Colonic mucosa (tissue), 4 donors: ENCODE data around the gene RALY. TPM values are rescaled to one million over a fixed set of nuclear protein-coding genes. Genes with fewer than 3 reads are reported as not detected.

Experiments
- DNase-seq: peaks from one replicate; pipeline ENCODE4 v3.0.0-alpha.2; 2020
- H3K27ac ChIP-seq: fragments of 200-600 bp; one replicate; pipeline ENCODE4 v1.8.0; 2021
- H3K27me3 ChIP-seq: fragments of 200-600 bp; one replicate; pipeline ENCODE4 v1.8.0; 2021
- H3K36me3 ChIP-seq: fragments of 200-600 bp; one replicate; pipeline ENCODE4 v1.8.0; 2021
- H3K4me1 ChIP-seq: fragments of 200-600 bp; one replicate; pipeline ENCODE4 v1.8.0; 2021; ENCODE audit warnings: mild to moderate bottlenecking
- H3K4me3 ChIP-seq: fragments of 200-600 bp; one replicate; pipeline ENCODE4 v1.8.0; 2021
- H3K9ac ChIP-seq, 2 donors: one replicate each; pipeline ENCODE4 v1.7.0; 2013; ENCODE audit warnings: control low read depth in 2 of 2, low read depth in 2 of 2, low read length in 2 of 2
- H3K9me3 ChIP-seq: fragments of 200-600 bp; one replicate; pipeline ENCODE4 v1.8.0; 2021
- CTCF ChIP-seq: fragments of 200-600 bp; IDR thresholded peaks from one replicate; pipeline ENCODE4 v1.8.0; 2022; ENCODE audit warnings: antibody characterized with exemption, mild to moderate bottlenecking
- intact Hi-C: fragments of 100-400 bp; cut with DNase I; formaldehyde crosslinking; loops from one replicate; pipeline ENCODE4 v1.14.1; 2022
- total RNA-seq, 2 donors: library from RNA; stranded (reverse); fragmentation: NEBNext Ultra II Directional in 1 of 2; extraction: Animal tissue kit (Norgen Biotek cat#: 25700) in 1 of 2; gene quantifications; one replicate each; pipeline ENCODE4 v1.2.1, GENCODE V29; 2021
- donor health status: healthy.
- donor health status: DM: no; HTN: no; CAD: no.
- donor health status: DM: no; HTN: no; CAD: no.

The RALY gene
- total RNA-seq, 2 donors from 2014 or later, result 196 to 212 TPM

DNA sequence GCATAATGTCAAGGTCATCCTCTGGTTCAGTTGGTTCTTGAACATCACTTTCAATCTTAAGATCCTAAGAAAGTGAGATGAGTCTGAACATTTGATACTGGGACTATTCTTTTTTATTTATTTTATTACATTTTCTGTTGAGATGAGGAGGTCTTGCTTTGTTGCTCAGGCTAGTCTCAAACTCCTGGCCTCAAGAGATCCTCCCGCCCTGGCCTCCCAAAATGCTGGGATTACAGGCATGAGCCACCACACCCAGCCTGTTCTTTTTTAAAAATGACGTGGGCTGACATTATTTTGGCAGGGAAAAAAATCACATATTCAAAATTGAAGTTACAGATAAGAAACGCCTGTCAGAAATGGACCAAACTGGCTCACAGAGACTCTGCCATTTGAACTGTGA is 104.9 kb downstream of the RALY start:
- Histone ChIP-seq H3K27me3 (no peaks in the 10 kb centered on the region), H3K4me3 (no peak overlapping the region), H3K27ac (no peak overlapping the region), H3K9ac (no peak overlapping the region), H3K4me1 (peaks cover 4% of the 10 kb centered on the region), H3K9me3 (no peaks in the 10 kb centered on the region), H3K36me3 (peaks cover 9% of the 10 kb centered on the region)
- DNase-seq, result no peak
- TF ChIP-seq CTCF, result no peak
- intact Hi-C loops, result no loop called here

- no peaks in the 10 kb centered on the region for H3K9me3 ChIP-seq
- H3K4me1 ChIP-seq, result peaks cover 4% of the 10 kb centered on the region
- H3K36me3 ChIP-seq, result no peaks in the 10 kb centered on the region
- no peak overlapping the region for H3K9ac ChIP-seq
- no peaks in the 10 kb centered on the region for H3K27me3 ChIP-seq
- intact Hi-C loops, result no loop called here
- no peak overlapping the region for H3K4me3 ChIP-seq
- no peak for DNase-seq
- no peak for TF ChIP-seq CTCF
- H3K27ac ChIP-seq, result no peak overlapping the region
Measured at GRCh38 chr20:34099675-34100074, 106.0 kb downstream of the RALY start.

DNA sequence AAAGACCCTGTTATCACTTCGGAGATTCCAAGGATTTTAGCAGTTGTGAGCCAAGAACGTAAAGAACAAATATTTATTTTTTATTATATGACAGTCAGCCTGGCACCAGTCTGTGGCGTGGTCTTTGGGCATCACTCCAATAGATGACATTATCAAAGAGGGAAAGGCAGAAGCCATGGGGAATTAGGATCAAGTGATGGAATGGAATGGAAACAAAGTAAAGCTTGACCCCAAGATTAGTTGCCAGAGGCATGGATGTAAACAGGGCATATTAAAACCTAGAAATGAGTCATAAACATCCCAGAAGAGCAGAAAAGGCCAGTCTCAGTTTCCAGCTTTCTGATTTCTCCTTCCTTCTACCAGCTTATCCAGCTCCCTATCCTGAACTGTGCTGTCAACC is 106.9 kb downstream of the RALY start:
- DNase-seq, result no peak
- TF ChIP-seq CTCF, result no peak
- H3K9me3 ChIP-seq, result no peaks in the 10 kb centered on the region
- intact Hi-C loops, result no loop called here
- no peak overlapping the region for H3K27ac ChIP-seq
- H3K4me3 ChIP-seq, result no peak overlapping the region
- H3K36me3 ChIP-seq, result no peaks in the 10 kb centered on the region
- H3K27me3 ChIP-seq, result no peaks in the 10 kb centered on the region
- H3K9ac ChIP-seq, result no peak overlapping the region
- peaks cover 4% of the 10 kb centered on the region for H3K4me1 ChIP-seq

DNA sequence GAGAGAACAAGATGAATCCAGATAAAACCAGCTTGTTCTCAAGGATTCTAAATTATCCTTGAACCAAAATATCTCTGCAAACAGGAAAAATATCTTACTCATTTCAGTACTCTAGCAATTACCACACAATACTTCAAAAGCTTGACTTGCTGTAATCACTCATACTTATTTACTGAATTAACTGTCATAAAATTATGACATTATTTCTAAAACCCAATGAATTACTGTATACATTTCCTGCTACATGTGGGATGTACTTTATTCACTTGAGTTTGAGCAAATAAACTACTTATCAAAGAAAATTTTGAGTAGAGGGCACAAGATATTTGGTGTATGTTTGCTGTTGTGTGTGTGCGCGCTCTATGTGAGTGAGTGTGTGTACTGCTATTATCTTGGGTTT is 108.6 kb downstream of the RALY start:
- intact Hi-C loops, result no loop called here
- Histone ChIP-seq H3K36me3 (no peaks in the 10 kb centered on the region), H3K27me3 (no peaks in the 10 kb centered on the region), H3K9me3 (no peaks in the 10 kb centered on the region), H3K4me3 (no peak overlapping the region), H3K9ac (no peak overlapping the region), H3K27ac (no peak overlapping the region), H3K4me1 (peaks cover 4% of the 10 kb centered on the region)
- no peak for DNase-seq
- no peak for TF ChIP-seq CTCF

DNA sequence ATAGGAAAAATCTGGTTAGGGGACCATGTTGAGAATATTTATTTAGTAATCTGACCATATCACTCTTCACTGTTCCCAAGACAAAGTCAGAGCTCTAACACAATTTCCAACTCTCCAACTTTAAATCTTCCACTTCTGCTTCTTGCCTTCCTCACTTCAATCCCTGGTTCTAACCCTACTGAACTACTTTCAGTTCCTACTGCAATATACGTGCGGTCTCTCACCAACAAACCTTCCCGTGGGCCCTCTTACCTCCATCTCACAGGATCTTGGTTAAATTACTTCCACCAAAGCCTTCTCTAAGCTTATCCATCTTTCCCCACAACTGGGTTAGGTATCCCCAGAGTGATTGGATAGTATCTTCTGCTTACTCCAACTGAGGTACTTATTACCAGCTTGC is 110.3 kb downstream of the RALY start:
- H3K27me3 ChIP-seq, result no peaks in the 10 kb centered on the region
- no peaks in the 10 kb centered on the region for H3K36me3 ChIP-seq
- no peak overlapping the region for H3K9ac ChIP-seq
- no peak overlapping the region for H3K27ac ChIP-seq
- no peak overlapping the region for H3K4me3 ChIP-seq
- intact Hi-C loops, result no loop called here
- DNase-seq, result no peak
- peaks cover 4% of the 10 kb centered on the region for H3K4me1 ChIP-seq
- no peaks in the 10 kb centered on the region for H3K9me3 ChIP-seq
- TF ChIP-seq CTCF, result no peak
